ENCODE measurements around the gene PRLR.

The PRLR gene

GRCh38 chr5:35129921-35130485, 100.3 kb downstream of the PRLR start:
- WGBS (ENCODE audit: extremely low coverage, insufficient coverage, low lambda C conversion rate), result no CpG with 5 or more reads among the region's 7 CpGs
- Histone ChIP-seq H3K4me2 (ENCODE audit: low read length) (no peak overlapping the region), H3K27me3 (ENCODE audit: insufficient read depth, low read length, poor library complexity) (no peaks in the 10 kb centered on the region), H3K79me2 (ENCODE audit: control insufficient read depth, insufficient read depth, low read length) (no peaks in the 10 kb centered on the region), H3K4me3 (ENCODE audit: low read length) (no peak overlapping the region), H2AK5ac (ENCODE audit: low read length) (no peak overlapping the region), H3K4me1 (ENCODE audit: control insufficient read depth, low read depth, low read length) (no peaks in the 10 kb centered on the region), H4K5ac (ENCODE audit: low read length) (no peak overlapping the region), H3K36me3 (ENCODE audit: control insufficient read depth, insufficient read depth, low read length) (no peaks in the 10 kb centered on the region), H3K23ac (ENCODE audit: low read length) (no peak overlapping the region), H2BK15ac (replicated peaks; ENCODE audit: low read depth) (no peak overlapping the region), H3K9ac (ENCODE audit: low read length) (no peak overlapping the region), H3K56ac (ENCODE audit: low read length) (no peak overlapping the region), H3K79me1 (ENCODE audit: low read length) (no peaks in the 10 kb centered on the region), H3K27ac (ENCODE audit: low read depth, low read length) (no peak overlapping the region), H4K8ac (ENCODE audit: low read depth, low read length) (no peak overlapping the region), H3K4ac (ENCODE audit: low read depth, low read length) (no peak overlapping the region), H2BK5ac (ENCODE audit: low read length) (no peak overlapping the region), H3K18ac (ENCODE audit: low read length) (no peak overlapping the region), H2BK120ac (ENCODE audit: low read depth, low read length) (no peak overlapping the region)
- DNase-seq, result no peak

- WGBS (ENCODE audit: extremely low coverage, insufficient coverage, low lambda C conversion rate), result no CpG with 5 or more reads among the region's 1 CpG
- no peak for DNase-seq
- Histone ChIP-seq H3K4ac (ENCODE audit: low read depth, low read length) (no peak overlapping the region), H3K27ac (ENCODE audit: low read depth, low read length) (no peak overlapping the region), H2BK120ac (ENCODE audit: low read depth, low read length) (no peak overlapping the region), H2BK5ac (ENCODE audit: low read length) (no peak overlapping the region), H3K56ac (ENCODE audit: low read length) (no peak overlapping the region), H3K9ac (ENCODE audit: low read length) (no peak overlapping the region), H4K5ac (ENCODE audit: low read length) (no peak overlapping the region), H3K4me3 (ENCODE audit: low read length) (no peak overlapping the region), H3K23ac (ENCODE audit: low read length) (no peak overlapping the region), H3K18ac (ENCODE audit: low read length) (no peak overlapping the region), H3K79me1 (ENCODE audit: low read length) (no peaks in the 10 kb centered on the region), H3K36me3 (ENCODE audit: control insufficient read depth, insufficient read depth, low read length) (no peaks in the 10 kb centered on the region), H3K4me2 (ENCODE audit: low read length) (no peak overlapping the region), H2AK5ac (ENCODE audit: low read length) (no peak overlapping the region), H3K4me1 (ENCODE audit: control insufficient read depth, low read depth, low read length) (no peaks in the 10 kb centered on the region), H3K27me3 (ENCODE audit: insufficient read depth, low read length, poor library complexity) (no peaks in the 10 kb centered on the region), H2BK15ac (replicated peaks; ENCODE audit: low read depth) (no peak overlapping the region), H3K79me2 (ENCODE audit: control insufficient read depth, insufficient read depth, low read length) (no peaks in the 10 kb centered on the region), H4K8ac (ENCODE audit: low read depth, low read length) (no peak overlapping the region)
These were observed 101.0 kb downstream of the PRLR start for GRCh38 chr5:35129276-35129675.

- no peak overlapping the region for H3K18ac ChIP-seq (ENCODE audit: low read length)
- H3K4me2 ChIP-seq (ENCODE audit: low read length), result no peak overlapping the region
- no peak overlapping the region for H3K9ac ChIP-seq (ENCODE audit: low read length)
- no peak overlapping the region for H2AK5ac ChIP-seq (ENCODE audit: low read length)
- H3K4me3 ChIP-seq (ENCODE audit: low read length), result no peak overlapping the region
- no peak overlapping the region for H3K27ac ChIP-seq (ENCODE audit: low read depth, low read length)
- no peak overlapping the region for H2BK15ac ChIP-seq (replicated peaks; ENCODE audit: low read depth)
- DNase-seq, result no peak
- H3K4me1 ChIP-seq (ENCODE audit: control insufficient read depth, low read depth, low read length), result no peaks in the 10 kb centered on the region
- no peaks in the 10 kb centered on the region for H3K36me3 ChIP-seq (ENCODE audit: control insufficient read depth, insufficient read depth, low read length)
- WGBS (ENCODE audit: extremely low coverage, insufficient coverage, low lambda C conversion rate), result no CpG with 5 or more reads among the region's 1 CpG
- no peak overlapping the region for H4K5ac ChIP-seq (ENCODE audit: low read length)
- H3K56ac ChIP-seq (ENCODE audit: low read length), result no peak overlapping the region
- H2BK5ac ChIP-seq (ENCODE audit: low read length), result no peak overlapping the region
- no peaks in the 10 kb centered on the region for H3K79me2 ChIP-seq (ENCODE audit: control insufficient read depth, insufficient read depth, low read length)
- no peak overlapping the region for H3K4ac ChIP-seq (ENCODE audit: low read depth, low read length)
- H3K79me1 ChIP-seq (ENCODE audit: low read length), result no peaks in the 10 kb centered on the region
- no peak overlapping the region for H3K23ac ChIP-seq (ENCODE audit: low read length)
- H3K27me3 ChIP-seq (ENCODE audit: insufficient read depth, low read length, poor library complexity), result no peaks in the 10 kb centered on the region
- no peak overlapping the region for H4K8ac ChIP-seq (ENCODE audit: low read depth, low read length)
- H2BK120ac ChIP-seq (ENCODE audit: low read depth, low read length), result no peak overlapping the region
These were observed 103.3 kb downstream of the PRLR start for GRCh38 chr5:35127006-35127405.

- Histone ChIP-seq H3K9ac (ENCODE audit: low read length) (no peak overlapping the region), H3K4me1 (ENCODE audit: control insufficient read depth, low read depth, low read length) (no peaks in the 10 kb centered on the region), H3K79me1 (ENCODE audit: low read length) (no peaks in the 10 kb centered on the region), H3K4me3 (ENCODE audit: low read length) (no peak overlapping the region), H4K5ac (ENCODE audit: low read length) (no peak overlapping the region), H3K27ac (ENCODE audit: low read depth, low read length) (no peak overlapping the region), H2BK5ac (ENCODE audit: low read length) (no peak overlapping the region), H2BK15ac (replicated peaks; ENCODE audit: low read depth) (no peak overlapping the region), H2AK5ac (ENCODE audit: low read length) (no peak overlapping the region), H3K56ac (ENCODE audit: low read length) (no peak overlapping the region), H2BK120ac (ENCODE audit: low read depth, low read length) (no peak overlapping the region), H3K4me2 (ENCODE audit: low read length) (no peak overlapping the region), H3K36me3 (ENCODE audit: control insufficient read depth, insufficient read depth, low read length) (no peaks in the 10 kb centered on the region), H3K79me2 (ENCODE audit: control insufficient read depth, insufficient read depth, low read length) (no peaks in the 10 kb centered on the region), H3K23ac (ENCODE audit: low read length) (no peak overlapping the region), H4K8ac (ENCODE audit: low read depth, low read length) (no peak overlapping the region), H3K4ac (ENCODE audit: low read depth, low read length) (no peak overlapping the region), H3K18ac (ENCODE audit: low read length) (no peak overlapping the region), H3K27me3 (ENCODE audit: insufficient read depth, low read length, poor library complexity) (no peaks in the 10 kb centered on the region)
- no CpG with 5 or more reads among the region's 2 CpGs for WGBS (ENCODE audit: extremely low coverage, insufficient coverage, low lambda C conversion rate)
- DNase-seq, result no peak
These were observed 104.5 kb downstream of the PRLR start for GRCh38 chr5:35125746-35126145.

- H3K56ac ChIP-seq (ENCODE audit: low read length), result no peak overlapping the region
- no peak overlapping the region for H4K8ac ChIP-seq (ENCODE audit: low read depth, low read length)
- H3K36me3 ChIP-seq (ENCODE audit: control insufficient read depth, insufficient read depth, low read length), result no peaks in the 10 kb centered on the region
- H2BK15ac ChIP-seq (replicated peaks; ENCODE audit: low read depth), result no peak overlapping the region
- no peak for DNase-seq
- no peak overlapping the region for H4K5ac ChIP-seq (ENCODE audit: low read length)
- H2AK5ac ChIP-seq (ENCODE audit: low read length), result no peak overlapping the region
- H3K4me3 ChIP-seq (ENCODE audit: low read length), result no peak overlapping the region
- no peak overlapping the region for H2BK5ac ChIP-seq (ENCODE audit: low read length)
- no peak overlapping the region for H3K9ac ChIP-seq (ENCODE audit: low read length)
- H3K79me1 ChIP-seq (ENCODE audit: low read length), result no peaks in the 10 kb centered on the region
- H3K23ac ChIP-seq (ENCODE audit: low read length), result no peak overlapping the region
- no peak overlapping the region for H3K18ac ChIP-seq (ENCODE audit: low read length)
- H3K4ac ChIP-seq (ENCODE audit: low read depth, low read length), result no peak overlapping the region
- no peak overlapping the region for H3K4me2 ChIP-seq (ENCODE audit: low read length)
- no peaks in the 10 kb centered on the region for H3K27me3 ChIP-seq (ENCODE audit: insufficient read depth, low read length, poor library complexity)
- H3K27ac ChIP-seq (ENCODE audit: low read depth, low read length), result no peak overlapping the region
- H2BK120ac ChIP-seq (ENCODE audit: low read depth, low read length), result no peak overlapping the region
- H3K4me1 ChIP-seq (ENCODE audit: control insufficient read depth, low read depth, low read length), result no peaks in the 10 kb centered on the region
- no peaks in the 10 kb centered on the region for H3K79me2 ChIP-seq (ENCODE audit: control insufficient read depth, insufficient read depth, low read length)
- WGBS (ENCODE audit: extremely low coverage, insufficient coverage, low lambda C conversion rate), result no CpG with 5 or more reads among the region's 2 CpGs
These were observed 105.4 kb downstream of the PRLR start for GRCh38 chr5:35124932-35125331.

GRCh38 chr5:35122819-35123218, 107.5 kb downstream of the PRLR start:
- Histone ChIP-seq H3K4ac (ENCODE audit: low read depth, low read length) (no peak overlapping the region), H3K27me3 (ENCODE audit: insufficient read depth, low read length, poor library complexity) (no peaks in the 10 kb centered on the region), H3K56ac (ENCODE audit: low read length) (no peak overlapping the region), H2BK5ac (ENCODE audit: low read length) (no peak overlapping the region), H2BK120ac (ENCODE audit: low read depth, low read length) (no peak overlapping the region), H3K4me3 (ENCODE audit: low read length) (no peak overlapping the region), H3K79me1 (ENCODE audit: low read length) (no peaks in the 10 kb centered on the region), H3K27ac (ENCODE audit: low read depth, low read length) (no peak overlapping the region), H2BK15ac (replicated peaks; ENCODE audit: low read depth) (no peak overlapping the region), H3K9ac (ENCODE audit: low read length) (no peak overlapping the region), H2AK5ac (ENCODE audit: low read length) (no peak overlapping the region), H3K36me3 (ENCODE audit: control insufficient read depth, insufficient read depth, low read length) (no peaks in the 10 kb centered on the region), H3K18ac (ENCODE audit: low read length) (no peak overlapping the region), H3K79me2 (ENCODE audit: control insufficient read depth, insufficient read depth, low read length) (no peaks in the 10 kb centered on the region), H3K4me1 (ENCODE audit: control insufficient read depth, low read depth, low read length) (no peaks in the 10 kb centered on the region), H3K4me2 (ENCODE audit: low read length) (no peak overlapping the region), H3K23ac (ENCODE audit: low read length) (no peak overlapping the region), H4K5ac (ENCODE audit: low read length) (no peak overlapping the region), H4K8ac (ENCODE audit: low read depth, low read length) (no peak overlapping the region)
- WGBS (ENCODE audit: extremely low coverage, insufficient coverage, low lambda C conversion rate), result no CpG with 5 or more reads among the region's 2 CpGs
- no peak for DNase-seq

Data from mesendoderm (in vitro differentiated cells).